Pancreas (tissue), 10 donors: ENCODE results near the gene TRPM3. TPM values are rescaled to one million over a fixed set of nuclear protein-coding genes. Genes with fewer than 3 reads are reported as not detected.

ENCODE experiments used
- ATAC-seq, 4 donors: fragments of 200-7000 bp; cut with Tn5 transposase; one replicate each; pipeline versions ENCODE4 v1.8.0 to v1.9.1; 2020; ENCODE audit warnings: mild to moderate bottlenecking in 4 of 4, moderate library complexity in 4 of 4
- DNase-seq, 6 donors: peaks; one replicate each; pipeline ENCODE4 v3.0.0-alpha.2; 2020
- FAIRE-seq: peaks from 2 replicates; lab custom pipeline; 2012; peaks lifted over from hg19 to GRCh38; lab: Jason Lieb, UNC
- H3K27ac ChIP-seq, 4 donors: fragments of 200-600 bp; sonication (generic); 1 replicate in 3 of 4; 2 replicates in 1 of 4; pipeline versions ENCODE4 v1.5.0 to v1.8.0; 2020
- H3K27me3 ChIP-seq, 4 donors: fragments of 200-600 bp; one replicate each; pipeline ENCODE4 v1.8.0; 2021
- H3K36me3 ChIP-seq, 3 donors: fragments of 200-600 bp; sonication (generic) in 1 of 3; one replicate each; pipeline versions ENCODE4 v1.5.0 to v1.8.0; 2020 to 2021
- H3K4me1 ChIP-seq, 3 donors: fragments of 200-600 bp; one replicate each; pipeline ENCODE4 v1.8.0; 2021
- H3K4me3 ChIP-seq, 4 donors: fragments of 200-600 bp; sonication (generic) in 2 of 4; one replicate each; pipeline versions ENCODE4 v1.5.0 to v1.8.0; 2020 to 2021
- H3K9me3 ChIP-seq, 4 donors: fragments of 200-600 bp; one replicate each; pipeline ENCODE4 v1.8.0; 2021
- WGBS, 2 donors: extraction: QIAGEN DNeasy Blood & Tissue Kit; methylation state at CpG; one replicate each; pipeline ENCODE4 v1.1.7; 2013; 5-methylcytosine and 5-hydroxymethylcytosine counted together
- intact Hi-C, 3 donors: fragments of 100-400 bp; cut with DNase I; formaldehyde crosslinking; loops; one replicate each; pipeline versions ENCODE4 v1.11.1 to v1.14.2; 2022
- polyA plus RNA-seq, 2 donors: library from polyadenylated mRNA; stranded (reverse); fragments of 200-250 nt; gene quantifications; one replicate each; pipeline ENCODE4 v1.2.3, GENCODE V29; 2013
- total RNA-seq, 6 donors: library from RNA; stranded (reverse); fragmentation: NEBNext Ultra II Directional in 4 of 6; extraction: Animal tissue kit (Norgen Biotek cat#: 25700) in 4 of 6; gene quantifications; one replicate each; pipeline versions ENCODE4 v1.2.1 to v1.2.4, GENCODE V29; 2021 to 2023
- TF ChIP-seq, protein P1 (sequence below), 4 donors: fragments of 200-600 bp; sonication (generic) in 3 of 4; IDR thresholded peaks; one replicate each; pipeline versions ENCODE4 v1.5.0 to v1.8.0; 2021; ENCODE audit warnings: antibody characterized with exemption in 4 of 4
- donor health status: healthy with polysubstance abuse.
- donor health status: DM: no; HTN: no; CAD: no; lungs with moderate emphysema.
- donor health status: DM: no; HTN: no; CAD: no.
- donor health status: control.
- donor health status: control.
- donor health status: Bipolar disorder and iron deficiency.
- donor health status: DM: yes; HTN: yes; CAD: no.
- donor health status: DM: no; HTN: no; CAD: no.
- donor health status: DM: no; HTN: no; CAD: no.
- donor health status: DM: yes; HTN: yes; CAD: no.

The TRPM3 gene
- total and polyA plus RNA-seq, 8 donors, result 0.22 to 1.9 (median 0.76) TPM

DNA sequence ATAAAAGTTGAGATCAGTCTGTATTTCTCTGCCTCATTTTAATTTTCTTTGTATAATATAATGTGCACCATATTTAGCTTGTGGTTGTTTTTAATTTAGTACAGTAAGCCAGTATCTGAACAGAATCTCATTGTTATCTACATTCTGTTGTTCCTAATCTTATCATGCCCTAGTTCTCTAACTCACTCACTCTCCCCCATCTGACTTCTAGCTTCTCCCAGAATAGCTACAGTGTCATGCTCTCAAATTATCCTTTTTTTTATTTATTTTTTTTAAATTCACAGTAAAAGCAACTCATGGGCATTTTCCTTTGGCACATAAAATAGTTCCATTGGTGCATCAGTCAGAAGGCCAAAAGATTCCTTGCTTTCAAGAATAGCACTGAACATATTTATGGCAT is 156.6 kb downstream of the TRPM3 start:
- H3K27me3 ChIP-seq, result no peaks in the 10 kb centered on the region
- H3K9me3 ChIP-seq, result no peaks in the 10 kb centered on the region
- DNase-seq (no peak), FAIRE-seq (no peak), ATAC-seq (no peak)
- intact Hi-C loops, result no loop called here
- TF ChIP-seq, protein P1, sequence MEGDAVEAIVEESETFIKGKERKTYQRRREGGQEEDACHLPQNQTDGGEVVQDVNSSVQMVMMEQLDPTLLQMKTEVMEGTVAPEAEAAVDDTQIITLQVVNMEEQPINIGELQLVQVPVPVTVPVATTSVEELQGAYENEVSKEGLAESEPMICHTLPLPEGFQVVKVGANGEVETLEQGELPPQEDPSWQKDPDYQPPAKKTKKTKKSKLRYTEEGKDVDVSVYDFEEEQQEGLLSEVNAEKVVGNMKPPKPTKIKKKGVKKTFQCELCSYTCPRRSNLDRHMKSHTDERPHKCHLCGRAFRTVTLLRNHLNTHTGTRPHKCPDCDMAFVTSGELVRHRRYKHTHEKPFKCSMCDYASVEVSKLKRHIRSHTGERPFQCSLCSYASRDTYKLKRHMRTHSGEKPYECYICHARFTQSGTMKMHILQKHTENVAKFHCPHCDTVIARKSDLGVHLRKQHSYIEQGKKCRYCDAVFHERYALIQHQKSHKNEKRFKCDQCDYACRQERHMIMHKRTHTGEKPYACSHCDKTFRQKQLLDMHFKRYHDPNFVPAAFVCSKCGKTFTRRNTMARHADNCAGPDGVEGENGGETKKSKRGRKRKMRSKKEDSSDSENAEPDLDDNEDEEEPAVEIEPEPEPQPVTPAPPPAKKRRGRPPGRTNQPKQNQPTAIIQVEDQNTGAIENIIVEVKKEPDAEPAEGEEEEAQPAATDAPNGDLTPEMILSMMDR (IDR thresholded peaks at IDR 0.05), result no peak
- H3K4me3 ChIP-seq, result no peak overlapping the region
- no peaks in the 10 kb centered on the region for H3K4me1 ChIP-seq
- H3K27ac ChIP-seq, result no peak overlapping the region
- no peaks in the 10 kb centered on the region for H3K36me3 ChIP-seq

DNA sequence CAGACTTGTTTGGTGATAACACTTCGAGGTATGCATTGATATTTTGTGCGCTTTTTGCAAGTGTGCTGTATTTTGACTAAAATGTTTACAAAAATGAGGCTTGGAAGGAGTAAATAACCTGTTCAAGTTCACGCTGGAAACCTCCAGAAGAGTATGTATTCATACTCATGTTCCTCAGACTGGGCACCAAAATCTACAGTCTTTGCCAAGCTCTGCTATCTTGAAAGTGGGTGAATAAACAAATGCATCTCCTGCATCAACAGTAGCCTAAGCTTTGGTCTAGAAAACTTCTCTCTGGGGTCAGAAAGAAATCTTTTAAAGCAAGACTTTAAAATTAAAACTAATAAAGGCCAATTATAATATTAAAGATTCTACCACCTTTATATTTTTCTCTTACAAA is 157.9 kb downstream of the TRPM3 start:
- TF ChIP-seq, protein P1 (IDR thresholded peaks at IDR 0.05), result no peak
- WGBS, 2 donors, result 43 to 44% methylated on average over 3 of the region's 3 CpGs
- ATAC-seq, result no peak
- H3K27me3 ChIP-seq, result no peaks in the 10 kb centered on the region
- no peaks in the 10 kb centered on the region for H3K36me3 ChIP-seq
- H3K27ac ChIP-seq, result no peak overlapping the region
- H3K4me3 ChIP-seq, result no peak overlapping the region
- no peak for FAIRE-seq
- H3K9me3 ChIP-seq, result no peaks in the 10 kb centered on the region
- intact Hi-C loops, result no loop called here
- H3K4me1 ChIP-seq, result no peaks in the 10 kb centered on the region
- DNase-seq, result no peak

DNA sequence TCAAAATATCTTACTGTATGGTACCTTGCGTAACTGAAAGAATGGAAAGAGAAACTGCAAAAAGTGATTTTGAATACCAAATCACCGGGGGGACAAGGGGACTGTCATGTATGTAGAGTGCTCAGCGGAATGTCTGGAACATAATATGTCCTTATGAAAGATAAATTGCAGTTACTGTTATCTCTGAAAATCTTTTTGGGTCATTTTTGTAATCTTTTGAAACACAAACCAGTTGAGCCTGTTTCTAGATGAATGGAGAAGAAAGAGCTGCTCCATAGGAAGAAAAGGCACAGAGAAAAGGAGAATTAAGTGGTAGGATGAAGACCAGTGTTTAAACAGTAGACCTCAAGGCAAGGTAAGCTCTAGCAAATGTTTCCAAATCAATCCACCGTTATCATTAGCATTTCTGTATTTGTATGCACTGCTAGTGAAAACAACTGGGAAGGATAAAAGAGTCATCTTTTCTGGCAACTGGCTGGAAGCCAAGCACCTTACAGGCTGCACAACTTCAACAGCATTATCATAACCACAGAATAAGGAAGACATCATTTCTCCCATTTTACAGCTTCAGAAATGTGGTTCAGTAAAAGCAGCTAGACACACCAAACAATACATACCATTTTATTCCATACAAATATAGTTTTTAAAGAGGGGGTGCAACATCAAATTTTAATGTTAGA is 158.5 kb downstream of the TRPM3 start:
- ATAC-seq (no peak), DNase-seq (no peak), FAIRE-seq (no peak)
- no peaks in the 10 kb centered on the region for H3K4me1 ChIP-seq
- H3K36me3 ChIP-seq, result no peaks in the 10 kb centered on the region
- TF ChIP-seq, protein P1 (IDR thresholded peaks at IDR 0.05), result no peak
- intact Hi-C loops, result no loop called here
- no peak overlapping the region for H3K4me3 ChIP-seq
- no peaks in the 10 kb centered on the region for H3K27me3 ChIP-seq
- WGBS, 2 donors, result 64 to 65% methylated on average over 4 of the region's 4 CpGs
- H3K9me3 ChIP-seq, result no peaks in the 10 kb centered on the region
- H3K27ac ChIP-seq, result no peak overlapping the region

DNA sequence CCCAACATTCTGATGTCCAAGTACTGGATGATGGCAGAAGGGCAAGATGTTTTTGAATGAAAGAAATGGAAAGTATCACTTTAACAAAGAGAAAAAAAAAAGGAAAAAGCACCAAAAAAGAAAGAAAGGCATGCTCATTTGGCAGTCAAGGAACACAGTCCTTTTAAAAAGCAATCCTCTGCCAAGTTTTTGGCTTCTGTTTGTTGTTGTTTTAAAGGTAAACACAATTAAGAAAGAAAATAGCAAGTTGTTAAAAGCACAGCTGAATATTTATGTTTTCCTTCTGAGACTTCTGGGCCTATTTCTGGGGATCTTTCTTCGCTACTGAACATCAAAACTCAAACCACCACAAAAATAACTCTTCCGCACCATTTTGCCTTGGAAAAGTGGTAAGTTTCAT is 162.1 kb downstream of the TRPM3 start:
- Histone ChIP-seq H3K27ac (no peak overlapping the region), H3K4me1 (no peaks in the 10 kb centered on the region), H3K4me3 (no peak overlapping the region), H3K27me3 (no peaks in the 10 kb centered on the region), H3K36me3 (no peaks in the 10 kb centered on the region), H3K9me3 (no peaks in the 10 kb centered on the region)
- no peak for FAIRE-seq
- WGBS, 2 donors, result 95 to 96% methylated on average over 2 of the region's 2 CpGs
- TF ChIP-seq, protein P1 (IDR thresholded peaks at IDR 0.05), result no peak
- intact Hi-C loops, result no loop called here
- ATAC-seq, result no peak
- DNase-seq, result no peak

DNA sequence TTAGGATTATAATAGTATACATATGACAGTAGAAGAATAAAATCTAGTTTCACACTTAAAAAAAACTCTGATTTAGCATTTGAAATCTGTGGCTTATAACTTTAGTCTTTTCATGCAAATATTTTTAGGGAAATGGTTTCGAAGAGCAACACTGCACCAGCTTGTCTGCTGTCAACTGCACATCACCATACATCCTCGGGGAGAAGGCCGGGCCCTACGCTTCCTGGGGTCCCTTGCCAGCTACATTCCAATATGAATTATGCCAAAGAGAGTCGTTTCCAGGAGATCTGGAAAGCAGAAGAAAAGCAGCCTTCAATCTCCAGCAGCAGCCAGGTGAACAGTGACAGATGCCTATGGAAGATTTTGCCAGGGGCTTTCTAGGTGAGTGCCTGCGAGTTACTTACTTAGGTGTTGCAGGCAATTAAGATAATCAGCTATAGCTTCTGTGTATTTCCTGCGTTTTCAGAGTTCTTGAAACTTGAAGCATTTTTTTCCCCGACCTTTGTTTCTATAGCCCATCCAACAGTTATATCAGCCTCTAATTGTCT is 166.8 kb downstream of the TRPM3 start:
- Histone ChIP-seq H3K27me3 (no peaks in the 10 kb centered on the region), H3K9me3 (no peaks in the 10 kb centered on the region), H3K4me3 (no peak overlapping the region), H3K4me1 (no peaks in the 10 kb centered on the region), H3K36me3 (no peaks in the 10 kb centered on the region), H3K27ac (no peak overlapping the region)
- FAIRE-seq (no peak), ATAC-seq (no peak), DNase-seq (no peak)
- 65 to 76% methylated on average over 8 of the region's 8 CpGs for WGBS, 2 donors
- TF ChIP-seq, protein P1 (IDR thresholded peaks at IDR 0.05), result no peak
- intact Hi-C loops, result no loop called here
